WTC11 (cell line): ENCODE results near the gene ITM2C. TPM values are rescaled to one million over a fixed set of nuclear protein-coding genes. Genes with fewer than 3 reads are reported as not detected.

Experiments used
- ATAC-seq: fragments of 200-7000 bp; cut with Tn5 transposase; 2 replicates; pipeline ENCODE4 v1.10.0; 2021; ENCODE audit warnings: mild to moderate bottlenecking, moderate library complexity
- CTCF ChIA-PET: fragments of 300-600 bp; sonication (Branson Sonifier 250); formaldehyde crosslinking; loops from one replicate; lab custom pipeline; 2021; ENCODE audit warnings: antibody characterized with exemption; lab: Charles Lee
- POLR2A ChIA-PET: fragments of 350-600 bp; sonication (Branson Sonifier 250); formaldehyde crosslinking; loops from one replicate; lab custom pipeline; 2021; ENCODE audit warnings: antibody characterized with exemption; lab: Charles Lee
- DNase-seq: peaks from one replicate; pipeline ENCODE4 v3.0.0; 2021; ENCODE audit warnings: low spot score
- H3K27ac Mint-ChIP-seq: 2 replicates; pipeline ENCODE4 v1.8.0; 2021; ENCODE audit warnings: mixed read lengths
- H3K27me3 Mint-ChIP-seq: 2 replicates; pipeline ENCODE4 v1.8.0; 2021; ENCODE audit warnings: low read depth, mild to moderate bottlenecking, moderate library complexity, mixed read lengths
- H3K36me3 Mint-ChIP-seq: 2 replicates; pipeline ENCODE4 v1.8.0; 2021; ENCODE audit warnings: mixed read lengths
- H3K4me1 Mint-ChIP-seq: 2 replicates; pipeline ENCODE4 v1.8.0; 2022; ENCODE audit warnings: mixed read lengths
- H3K4me3 Mint-ChIP-seq: 2 replicates; pipeline ENCODE4 v1.8.0; 2021; ENCODE audit warnings: mild to moderate bottlenecking, moderate library complexity, mixed read lengths
- H3K9me3 Mint-ChIP-seq: 2 replicates; pipeline ENCODE4 v1.8.0; 2021; ENCODE audit warnings: mixed read lengths
- CBFB ChIP-seq: sonication (generic); formaldehyde crosslinking; IDR thresholded peaks from 2 replicates; pipeline ENCODE4 v1.8.1; 2022; ENCODE audit warnings: mild to moderate bottlenecking, low read depth, missing genetic modification reagents
- ETV6 ChIP-seq: sonication (generic); formaldehyde crosslinking; IDR thresholded peaks from 2 replicates; pipeline ENCODE4 v1.8.1; 2022; ENCODE audit warnings: mild to moderate bottlenecking, missing genetic modification reagents
- FOXJ3 ChIP-seq: sonication (generic); formaldehyde crosslinking; IDR thresholded peaks from 2 replicates; pipeline ENCODE4 v1.9.0; 2021; ENCODE audit warnings: missing genetic modification reagents, mild to moderate bottlenecking, borderline replicate concordance
- GTF2I ChIP-seq: fragments of 250-450 bp; sonication (Bioruptor Pico); conservative IDR thresholded peaks from 2 replicates; pipeline ENCODE4 v1.4.0; 2021; ENCODE audit warnings: mild to moderate bottlenecking
- IRF2 ChIP-seq: sonication (generic); formaldehyde crosslinking; IDR thresholded peaks from 2 replicates; pipeline ENCODE4 v1.8.0; 2022; ENCODE audit warnings: low read depth, missing genetic modification reagents, borderline replicate concordance
- NR3C1 ChIP-seq: sonication (generic); formaldehyde crosslinking; conservative IDR thresholded peaks from 2 replicates; pipeline ENCODE4 v1.8.1; 2023; ENCODE audit warnings: low read depth, mild to moderate bottlenecking, missing genetic modification reagents
- SOX15 ChIP-seq: fragments of 250-450 bp; sonication (Bioruptor Pico); IDR thresholded peaks from 2 replicates; pipeline ENCODE4 v1.9.0; 2021; ENCODE audit warnings: mild to moderate bottlenecking
- TCF7 ChIP-seq: sonication (generic); formaldehyde crosslinking; IDR thresholded peaks from 2 replicates; pipeline ENCODE4 v1.8.0; 2022; ENCODE audit warnings: mild to moderate bottlenecking, low read depth, missing genetic modification reagents, moderate library complexity
- TEAD1 ChIP-seq: sonication (generic); formaldehyde crosslinking; IDR thresholded peaks from 2 replicates; pipeline ENCODE4 v1.8.0; 2022; ENCODE audit warnings: mild to moderate bottlenecking, missing genetic modification reagents
- TEAD4 ChIP-seq: sonication (generic); formaldehyde crosslinking; IDR thresholded peaks from 2 replicates; pipeline ENCODE4 v1.8.0; 2022; ENCODE audit warnings: mild to moderate bottlenecking, missing genetic modification reagents
- TP53 ChIP-seq: sonication (generic); formaldehyde crosslinking; IDR thresholded peaks from 2 replicates; pipeline ENCODE4 v1.8.1; 2023; ENCODE audit warnings: mild to moderate bottlenecking, missing genetic modification reagents
- ZNF416 ChIP-seq: fragments of 250-450 bp; sonication (Bioruptor Pico); IDR thresholded peaks from 2 replicates; pipeline ENCODE4 v1.9.0; 2021; ENCODE audit warnings: mild to moderate bottlenecking, inconsistent platforms
- ZNF671 ChIP-seq: fragments of 250-450 bp; sonication (Bioruptor Pico); IDR thresholded peaks from 2 replicates; pipeline ENCODE4 v1.8.0; 2021; ENCODE audit warnings: mild to moderate bottlenecking
- total RNA-seq: library from RNA; stranded (reverse); gene quantifications from 3 replicates; pipeline ENCODE4 v1.2.3, GENCODE V29; 2021
- TF ChIP-seq, protein P1 (sequence below): sonication (generic); formaldehyde crosslinking; IDR thresholded peaks from 2 replicates; pipeline ENCODE4 v1.8.1; 2023; ENCODE audit warnings: mild to moderate bottlenecking, moderate library complexity, missing genetic modification reagents
- TF ChIP-seq, protein P2 (sequence below): sonication (generic); formaldehyde crosslinking; IDR thresholded peaks from 2 replicates; pipeline ENCODE4 v1.8.0; 2022; ENCODE audit warnings: mild to moderate bottlenecking, missing genetic modification reagents
- TF ChIP-seq, protein P3 (sequence below): sonication (generic); formaldehyde crosslinking; IDR thresholded peaks from 2 replicates; pipeline ENCODE4 v1.8.1; 2023; ENCODE audit warnings: mild to moderate bottlenecking, missing genetic modification reagents, borderline replicate concordance
- TF ChIP-seq, protein P4 (sequence below): sonication (generic); formaldehyde crosslinking; IDR thresholded peaks from 2 replicates; pipeline ENCODE4 v1.8.1; 2022; ENCODE audit warnings: low read depth, missing genetic modification reagents, borderline replicate concordance
- TF ChIP-seq, protein P5 (sequence below): sonication (generic); formaldehyde crosslinking; IDR thresholded peaks from 2 replicates; pipeline ENCODE4 v1.8.0; 2022; ENCODE audit warnings: mild to moderate bottlenecking, missing genetic modification reagents
- TF ChIP-seq, protein P6 (sequence below): sonication (generic); formaldehyde crosslinking; IDR thresholded peaks from 2 replicates; pipeline ENCODE4 v1.8.0; 2023; ENCODE audit warnings: mild to moderate bottlenecking, missing genetic modification reagents

ITM2C gene
- total RNA-seq, 1 experiment from 2014 or later = 316 TPM

DNA sequence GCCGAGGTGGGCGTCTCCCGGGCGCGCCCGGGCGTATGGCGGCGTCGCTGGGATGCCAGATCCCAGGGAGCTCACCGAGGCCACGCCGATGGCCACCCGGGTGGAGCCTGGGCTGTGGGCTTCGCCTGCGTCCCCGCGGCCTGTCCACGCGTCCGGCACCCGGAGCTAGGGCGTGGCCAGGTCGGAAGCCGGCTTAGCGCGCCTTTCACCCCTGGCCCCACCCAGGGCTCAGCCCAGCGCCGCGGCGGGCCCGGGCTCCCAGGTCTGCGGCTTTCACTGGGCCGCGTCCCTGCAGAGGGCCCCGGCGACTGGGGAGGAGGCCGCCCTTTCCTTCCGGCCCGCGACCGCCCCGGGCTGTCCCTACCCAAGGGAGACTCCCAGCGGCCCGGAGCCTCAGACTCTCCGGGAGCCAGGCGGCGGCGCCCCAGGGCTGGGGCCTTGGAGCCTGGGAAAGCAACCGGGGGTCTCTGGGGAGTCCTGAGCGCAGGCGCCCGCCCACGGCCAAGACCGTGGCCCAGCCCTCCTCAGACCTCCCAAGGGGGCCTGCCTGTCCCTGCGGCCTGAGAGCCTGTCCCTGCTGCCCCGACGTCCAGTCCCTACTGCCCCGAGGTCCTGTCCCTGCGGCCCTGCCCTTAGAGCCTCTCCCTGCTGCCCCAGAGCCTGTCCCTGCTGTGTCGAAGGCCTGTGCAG lies 36.3 kb upstream of the ITM2C start:
- DNase-seq = peak; percentile 23
- 0 out of 2 replicates have a peak, but pooled peaks cover 3% of the 10 kb centered on the region for H3K4me1 Mint-ChIP-seq
- TF ChIP-seq GTF2I (no peak), FOXJ3 (CRISPR knock-in tag) (no peak)
- TF ChIP-seq, protein P1, sequence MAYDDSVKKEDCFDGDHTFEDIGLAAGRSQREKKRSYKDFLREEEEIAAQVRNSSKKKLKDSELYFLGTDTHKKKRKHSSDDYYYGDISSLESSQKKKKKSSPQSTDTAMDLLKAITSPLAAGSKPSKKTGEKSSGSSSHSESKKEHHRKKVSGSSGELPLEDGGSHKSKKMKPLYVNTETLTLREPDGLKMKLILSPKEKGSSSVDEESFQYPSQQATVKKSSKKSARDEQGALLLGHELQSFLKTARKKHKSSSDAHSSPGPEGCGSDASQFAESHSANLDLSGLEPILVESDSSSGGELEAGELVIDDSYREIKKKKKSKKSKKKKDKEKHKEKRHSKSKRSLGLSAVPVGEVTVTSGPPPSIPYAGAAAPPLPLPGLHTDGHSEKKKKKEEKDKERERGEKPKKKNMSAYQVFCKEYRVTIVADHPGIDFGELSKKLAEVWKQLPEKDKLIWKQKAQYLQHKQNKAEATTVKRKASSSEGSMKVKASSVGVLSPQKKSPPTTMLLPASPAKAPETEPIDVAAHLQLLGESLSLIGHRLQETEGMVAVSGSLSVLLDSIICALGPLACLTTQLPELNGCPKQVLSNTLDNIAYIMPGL = no peak
- TF ChIP-seq, protein P2, sequence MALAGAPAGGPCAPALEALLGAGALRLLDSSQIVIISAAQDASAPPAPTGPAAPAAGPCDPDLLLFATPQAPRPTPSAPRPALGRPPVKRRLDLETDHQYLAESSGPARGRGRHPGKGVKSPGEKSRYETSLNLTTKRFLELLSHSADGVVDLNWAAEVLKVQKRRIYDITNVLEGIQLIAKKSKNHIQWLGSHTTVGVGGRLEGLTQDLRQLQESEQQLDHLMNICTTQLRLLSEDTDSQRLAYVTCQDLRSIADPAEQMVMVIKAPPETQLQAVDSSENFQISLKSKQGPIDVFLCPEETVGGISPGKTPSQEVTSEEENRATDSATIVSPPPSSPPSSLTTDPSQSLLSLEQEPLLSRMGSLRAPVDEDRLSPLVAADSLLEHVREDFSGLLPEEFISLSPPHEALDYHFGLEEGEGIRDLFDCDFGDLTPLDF (CRISPR knock-in tag) = no peak
- H3K36me3 Mint-ChIP-seq = no peaks in the 10 kb centered on the region
- CTCF ChIA-PET = interaction anchor here (0.6 to 1.9 kb wide), 3 partner anchors 20 to 228 kb away, joined by 3 to 10 read pairs (median 3); partner anchors contain the start of gene PSMD1
- peak; percentile 26 for ATAC-seq
- POLR2A ChIA-PET = no interaction called here
- H3K4me3 Mint-ChIP-seq = peak overlapping the region; percentile 27; the same call in 1 of the 2 replicates
- H3K9me3 Mint-ChIP-seq = peaks cover 4% of the 10 kb centered on the region; the same call in 1 of the 2 replicates
- H3K27me3 Mint-ChIP-seq = peaks cover 5% of the 10 kb centered on the region; the same call in 1 of the 2 replicates
- H3K27ac Mint-ChIP-seq = no peak overlapping the region

DNA sequence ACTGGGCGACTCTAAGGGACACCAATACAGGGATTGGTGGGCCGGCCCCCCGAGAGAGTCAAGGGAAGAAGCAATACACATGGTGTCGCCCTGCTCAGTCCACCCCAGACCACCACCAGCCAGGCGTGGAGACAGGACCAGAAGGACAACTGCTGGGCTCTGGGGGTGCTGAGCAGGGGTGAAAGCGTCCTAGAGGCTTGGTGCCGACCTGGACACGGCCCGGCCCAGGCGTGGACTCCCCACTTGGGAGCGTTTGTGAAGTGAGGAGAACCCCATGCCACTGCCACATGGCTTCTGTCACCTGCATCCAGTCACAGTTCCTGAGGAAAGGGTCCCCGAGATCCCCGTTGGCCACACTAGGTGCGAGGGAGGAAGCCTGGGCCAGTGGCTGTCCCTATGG lies 35.4 kb upstream of the ITM2C start:
- Mint-ChIP-seq H3K4me3 (no peak overlapping the region), H3K9me3 (peaks cover 4% of the 10 kb centered on the region; the same call in 1 of the 2 replicates), H3K36me3 (no peaks in the 10 kb centered on the region), H3K27ac (no peak overlapping the region), H3K27me3 (peaks cover 5% of the 10 kb centered on the region; the same call in 1 of the 2 replicates), H3K4me1 (0 out of 2 replicates have a peak, but pooled peaks cover under 1% of the 10 kb centered on the region)
- ATAC-seq (no peak), DNase-seq (no peak)
- TF ChIP-seq, protein P3, sequence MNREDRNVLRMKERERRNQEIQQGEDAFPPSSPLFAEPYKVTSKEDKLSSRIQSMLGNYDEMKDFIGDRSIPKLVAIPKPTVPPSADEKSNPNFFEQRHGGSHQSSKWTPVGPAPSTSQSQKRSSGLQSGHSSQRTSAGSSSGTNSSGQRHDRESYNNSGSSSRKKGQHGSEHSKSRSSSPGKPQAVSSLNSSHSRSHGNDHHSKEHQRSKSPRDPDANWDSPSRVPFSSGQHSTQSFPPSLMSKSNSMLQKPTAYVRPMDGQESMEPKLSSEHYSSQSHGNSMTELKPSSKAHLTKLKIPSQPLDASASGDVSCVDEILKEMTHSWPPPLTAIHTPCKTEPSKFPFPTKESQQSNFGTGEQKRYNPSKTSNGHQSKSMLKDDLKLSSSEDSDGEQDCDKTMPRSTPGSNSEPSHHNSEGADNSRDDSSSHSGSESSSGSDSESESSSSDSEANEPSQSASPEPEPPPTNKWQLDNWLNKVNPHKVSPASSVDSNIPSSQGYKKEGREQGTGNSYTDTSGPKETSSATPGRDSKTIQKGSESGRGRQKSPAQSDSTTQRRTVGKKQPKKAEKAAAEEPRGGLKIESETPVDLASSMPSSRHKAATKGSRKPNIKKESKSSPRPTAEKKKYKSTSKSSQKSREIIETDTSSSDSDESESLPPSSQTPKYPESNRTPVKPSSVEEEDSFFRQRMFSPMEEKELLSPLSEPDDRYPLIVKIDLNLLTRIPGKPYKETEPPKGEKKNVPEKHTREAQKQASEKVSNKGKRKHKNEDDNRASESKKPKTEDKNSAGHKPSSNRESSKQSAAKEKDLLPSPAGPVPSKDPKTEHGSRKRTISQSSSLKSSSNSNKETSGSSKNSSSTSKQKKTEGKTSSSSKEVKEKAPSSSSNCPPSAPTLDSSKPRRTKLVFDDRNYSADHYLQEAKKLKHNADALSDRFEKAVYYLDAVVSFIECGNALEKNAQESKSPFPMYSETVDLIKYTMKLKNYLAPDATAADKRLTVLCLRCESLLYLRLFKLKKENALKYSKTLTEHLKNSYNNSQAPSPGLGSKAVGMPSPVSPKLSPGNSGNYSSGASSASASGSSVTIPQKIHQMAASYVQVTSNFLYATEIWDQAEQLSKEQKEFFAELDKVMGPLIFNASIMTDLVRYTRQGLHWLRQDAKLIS = 0 out of 2 replicates have a peak, but pooled peaks have one; percentile 24
- TF ChIP-seq, protein P4, sequence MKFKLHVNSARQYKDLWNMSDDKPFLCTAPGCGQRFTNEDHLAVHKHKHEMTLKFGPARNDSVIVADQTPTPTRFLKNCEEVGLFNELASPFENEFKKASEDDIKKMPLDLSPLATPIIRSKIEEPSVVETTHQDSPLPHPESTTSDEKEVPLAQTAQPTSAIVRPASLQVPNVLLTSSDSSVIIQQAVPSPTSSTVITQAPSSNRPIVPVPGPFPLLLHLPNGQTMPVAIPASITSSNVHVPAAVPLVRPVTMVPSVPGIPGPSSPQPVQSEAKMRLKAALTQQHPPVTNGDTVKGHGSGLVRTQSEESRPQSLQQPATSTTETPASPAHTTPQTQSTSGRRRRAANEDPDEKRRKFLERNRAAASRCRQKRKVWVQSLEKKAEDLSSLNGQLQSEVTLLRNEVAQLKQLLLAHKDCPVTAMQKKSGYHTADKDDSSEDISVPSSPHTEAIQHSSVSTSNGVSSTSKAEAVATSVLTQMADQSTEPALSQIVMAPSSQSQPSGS (CRISPR knock-in tag) = no peak
- ChIA-PET POLR2A (no interaction called here), CTCF (interaction anchor here (1.9 kb wide), 1 partner anchor 19 kb away, joined by 10 read pairs; no protein-coding TSS in a partner anchor)

DNA sequence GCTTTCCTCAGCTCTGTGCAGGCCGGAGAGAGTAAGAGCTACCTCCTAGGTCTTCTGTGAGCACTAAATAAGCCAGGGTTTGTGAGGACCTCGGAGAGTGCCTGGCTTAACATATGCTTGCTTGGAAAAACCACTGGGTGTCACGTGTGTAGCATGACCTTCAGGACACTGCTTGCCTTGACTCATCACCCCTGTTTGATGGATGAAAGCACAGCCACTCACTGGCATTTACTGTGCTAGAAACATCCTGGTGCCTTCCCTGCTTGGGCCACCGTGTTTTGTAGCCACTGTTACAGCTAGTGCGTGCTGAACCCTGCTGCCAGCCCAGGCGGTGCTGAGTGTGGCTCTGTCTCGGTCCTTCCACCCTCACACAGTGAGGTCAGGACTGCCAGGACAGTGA lies 34.8 kb upstream of the ITM2C start:
- Mint-ChIP-seq H3K4me3 (no peak overlapping the region), H3K27ac (no peak overlapping the region), H3K36me3 (no peaks in the 10 kb centered on the region), H3K9me3 (peaks cover 4% of the 10 kb centered on the region; the same call in 1 of the 2 replicates), H3K4me1 (no peaks in the 10 kb centered on the region), H3K27me3 (peaks cover 5% of the 10 kb centered on the region; the same call in 1 of the 2 replicates)
- DNase-seq (no peak), ATAC-seq (no peak)
- CTCF ChIA-PET = interaction anchor here (1.0 kb wide), 1 partner anchor 32 kb away, joined by 3 read pairs; no protein-coding TSS in a partner anchor
- TF ChIP-seq NR3C1 (CRISPR knock-in tag) (no peak), TEAD4 (CRISPR knock-in tag) (no peak), TEAD1 (CRISPR knock-in tag) (no peak), IRF2 (CRISPR knock-in tag) (no peak), ETV6 (CRISPR knock-in tag) (no peak), ZNF416 (no peak), CBFB (no peak), TP53 (CRISPR knock-in tag) (no peak), SOX15 (CRISPR knock-in tag) (no peak), ZNF671 (CRISPR knock-in tag) (no peak), TCF7 (no peak)
- TF ChIP-seq, protein P5, sequence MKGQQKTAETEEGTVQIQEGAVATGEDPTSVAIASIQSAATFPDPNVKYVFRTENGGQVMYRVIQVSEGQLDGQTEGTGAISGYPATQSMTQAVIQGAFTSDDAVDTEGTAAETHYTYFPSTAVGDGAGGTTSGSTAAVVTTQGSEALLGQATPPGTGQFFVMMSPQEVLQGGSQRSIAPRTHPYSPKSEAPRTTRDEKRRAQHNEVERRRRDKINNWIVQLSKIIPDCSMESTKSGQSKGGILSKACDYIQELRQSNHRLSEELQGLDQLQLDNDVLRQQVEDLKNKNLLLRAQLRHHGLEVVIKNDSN (CRISPR knock-in tag) = no peak
- TF ChIP-seq, protein P6, sequence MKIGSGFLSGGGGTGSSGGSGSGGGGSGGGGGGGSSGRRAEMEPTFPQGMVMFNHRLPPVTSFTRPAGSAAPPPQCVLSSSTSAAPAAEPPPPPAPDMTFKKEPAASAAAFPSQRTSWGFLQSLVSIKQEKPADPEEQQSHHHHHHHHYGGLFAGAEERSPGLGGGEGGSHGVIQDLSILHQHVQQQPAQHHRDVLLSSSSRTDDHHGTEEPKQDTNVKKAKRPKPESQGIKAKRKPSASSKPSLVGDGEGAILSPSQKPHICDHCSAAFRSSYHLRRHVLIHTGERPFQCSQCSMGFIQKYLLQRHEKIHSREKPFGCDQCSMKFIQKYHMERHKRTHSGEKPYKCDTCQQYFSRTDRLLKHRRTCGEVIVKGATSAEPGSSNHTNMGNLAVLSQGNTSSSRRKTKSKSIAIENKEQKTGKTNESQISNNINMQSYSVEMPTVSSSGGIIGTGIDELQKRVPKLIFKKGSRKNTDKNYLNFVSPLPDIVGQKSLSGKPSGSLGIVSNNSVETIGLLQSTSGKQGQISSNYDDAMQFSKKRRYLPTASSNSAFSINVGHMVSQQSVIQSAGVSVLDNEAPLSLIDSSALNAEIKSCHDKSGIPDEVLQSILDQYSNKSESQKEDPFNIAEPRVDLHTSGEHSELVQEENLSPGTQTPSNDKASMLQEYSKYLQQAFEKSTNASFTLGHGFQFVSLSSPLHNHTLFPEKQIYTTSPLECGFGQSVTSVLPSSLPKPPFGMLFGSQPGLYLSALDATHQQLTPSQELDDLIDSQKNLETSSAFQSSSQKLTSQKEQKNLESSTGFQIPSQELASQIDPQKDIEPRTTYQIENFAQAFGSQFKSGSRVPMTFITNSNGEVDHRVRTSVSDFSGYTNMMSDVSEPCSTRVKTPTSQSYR (CRISPR knock-in tag) = no peak
- POLR2A ChIA-PET = no interaction called here
